ENCODE results near the gene POPDC3. TPM values are rescaled to one million over a fixed set of nuclear protein-coding genes. Genes with fewer than 3 reads are reported as not detected.

POPDC3 gene
- total RNA-seq, 4 donors from 2014 or later: not detected

GRCh38 chr6:105109955-105110895 is 69.6 kb downstream of the POPDC3 start:
- TF ChIP-seq POLR2A (IDR thresholded peaks at IDR 0.05) (no peak), CTCF (IDR thresholded peaks at IDR 0.05) (no peak)
- intact Hi-C loops (cut with DNase I; ENCODE audit: low total_unique reads): no loop called here
- H3K4me3 ChIP-seq (ENCODE audit: low read depth, poor library complexity, severe bottlenecking): no peak overlapping the region
- no peak for DNase-seq (ENCODE audit: low spot score in 2 of 2)
- WGBS, 2 donors: 68 to 81% methylated on average over 8 of the region's 8 CpGs

GRCh38 chr6:105108631-105109262 is 71.1 kb downstream of the POPDC3 start:
- 82 to 87% methylated on average over 7 of the region's 7 CpGs for WGBS, 2 donors
- TF ChIP-seq CTCF (IDR thresholded peaks at IDR 0.05) (no peak), POLR2A (IDR thresholded peaks at IDR 0.05) (no peak)
- no peak overlapping the region for H3K4me3 ChIP-seq (ENCODE audit: low read depth, poor library complexity, severe bottlenecking)
- intact Hi-C loops (cut with DNase I; ENCODE audit: low total_unique reads): no loop called here
- no peak for DNase-seq (ENCODE audit: low spot score in 2 of 2)

Other genes with a start within 250 kb of the POPDC3 start
- not detected for gene LIN28B, start 222.9 kb downstream of the POPDC3 start, total RNA-seq
- 10 to 100 TPM; 33.9 to 39.1 (median 35.1) TPM for gene PREP, start 223.1 kb upstream of the POPDC3 start, total RNA-seq

Measured in lower leg skin (tissue), 4 donors.